Psoas muscle (tissue), 8 donors: Measurements from ENCODE around the gene TAF1C. TPM values are rescaled to one million over a fixed set of nuclear protein-coding genes. Genes with fewer than 3 reads are reported as not detected.

Source experiments
- ATAC-seq, 4 donors: fragments of 200-7000 bp; cut with Tn5 transposase; one replicate each; pipeline ENCODE4 v1.9.1; 2020; ENCODE audit warnings: moderate library complexity in 3 of 4, mild to moderate bottlenecking in 2 of 4
- DNase-seq, 2 donors: peaks; one replicate each; pipeline ENCODE4 v3.0.0-alpha.2; 2020
- H3K27ac ChIP-seq: fragments of 200-600 bp; one replicate; pipeline ENCODE4 v1.8.0; 2022
- H3K27me3 ChIP-seq, 3 donors: fragments of 200-600 bp in 1 of 3; one replicate each; pipeline versions ENCODE4 v1.6.1 to v1.8.0; 2013 to 2022; ENCODE audit warnings: low read length in 2 of 3, mild to moderate bottlenecking in 2 of 3, moderate library complexity in 1 of 3; ENCODE audit not compliant: insufficient read depth in 3 of 3
- H3K36me3 ChIP-seq, 2 donors: fragments of 200-600 bp in 1 of 2; one replicate each; pipeline versions ENCODE4 v1.6.1 to v1.8.0; 2013 to 2022; ENCODE audit warnings: low read depth in 1 of 2, mild to moderate bottlenecking in 1 of 2, moderate library complexity in 1 of 2; ENCODE audit not compliant: insufficient read depth in 1 of 2
- H3K4me1 ChIP-seq: fragments of 200-600 bp; one replicate; pipeline ENCODE4 v1.8.0; 2022
- H3K4me3 ChIP-seq: fragments of 200-600 bp; one replicate; pipeline ENCODE4 v1.8.0; 2022; ENCODE audit warnings: mild to moderate bottlenecking
- H3K9me3 ChIP-seq: fragments of 200-600 bp; one replicate; pipeline ENCODE4 v1.8.0; 2022
- CTCF ChIP-seq: fragments of 200-600 bp; IDR thresholded peaks from one replicate; pipeline ENCODE4 v1.8.0; 2022; ENCODE audit warnings: antibody characterized with exemption
- WGBS, 3 donors: extraction: QIAGEN DNeasy Blood & Tissue Kit; methylation state at CpG; one replicate each; pipeline versions ENCODE4 v1.1.6 to v1.1.7; 2013; 5-methylcytosine and 5-hydroxymethylcytosine counted together
- intact Hi-C, 2 donors: fragments of 100-400 bp; cut with DNase I; formaldehyde crosslinking; loops; one replicate each; pipeline versions ENCODE4 v1.11.0 to v1.14.2; 2022
- polyA plus RNA-seq, 3 donors: library from polyadenylated mRNA; stranded (reverse); fragments of 200-250 nt; gene quantifications; one replicate each; pipeline ENCODE4 v1.2.3, GENCODE V29; 2013
- total RNA-seq, 4 donors: library from RNA; stranded (reverse); fragmentation: NEBNext Ultra II Directional in 2 of 4; extraction: Animal tissue kit (Norgen Biotek cat#: 25700) in 2 of 4; gene quantifications; one replicate each; pipeline versions ENCODE4 v1.2.1 to v1.2.4, GENCODE V29; 2021 to 2023
- donor health status: healthy with polysubstance abuse.
- donor health status: DM: no; HTN: no; CAD: no; lungs with moderate emphysema.
- donor health status: Bipolar disorder and iron deficiency.
- donor health status: healthy.
- donor health status: DM: yes; HTN: yes; CAD: no.
- donor health status: DM: no; HTN: no; CAD: no.
- donor health status: DM: no; HTN: no; CAD: no.
- donor health status: DM: yes; HTN: yes; CAD: no.

The TAF1C gene
- total and polyA plus RNA-seq, 7 donors, result 8.3 to 24.4 (median 18.3) TPM

DNA sequence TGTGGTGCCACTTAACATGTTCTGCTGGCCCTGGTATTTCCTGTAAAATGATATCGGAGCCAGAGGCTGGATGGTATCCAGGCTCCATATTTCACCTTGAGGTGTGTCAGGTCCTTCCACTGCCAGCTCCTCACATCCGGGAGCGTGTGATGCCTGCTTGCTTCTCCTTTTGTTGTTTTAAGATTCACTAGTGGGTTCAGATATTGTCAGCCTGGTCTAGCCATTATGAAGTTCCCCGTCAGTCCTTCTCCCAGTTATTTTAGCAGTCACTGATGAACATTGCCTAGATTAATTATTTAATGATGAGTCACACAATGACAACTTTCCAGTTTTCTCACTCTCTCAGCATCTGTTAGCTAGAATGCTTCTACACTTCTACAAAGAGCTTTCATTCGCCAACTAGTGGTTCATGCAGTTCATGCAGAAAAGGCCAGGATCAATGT lies 30.5 kb downstream of the TAF1C start:
- Histone ChIP-seq H3K27me3 (peaks cover 0 to 33% (median 3%) of the 10 kb centered on the region in 3 donors), H3K27ac (no peak overlapping the region), H3K4me3 (no peak overlapping the region), H3K4me1 (no peaks in the 10 kb centered on the region), H3K36me3 (no peaks in the 10 kb centered on the region), H3K9me3 (peaks cover 4% of the 10 kb centered on the region)
- DNase-seq, result no peak
- 52 to 69% (median 65%) methylated on average over 5 of the region's 5 CpGs for WGBS, 3 donors
- TF ChIP-seq CTCF, result no peak
- no peak for ATAC-seq
- intact Hi-C loops, result no loop called here

GRCh38 chr16:84155771-84156170 lies 31.1 kb downstream of the TAF1C start:
- no peak for ATAC-seq
- WGBS, 3 donors, result 83 to 89% (median 89%) methylated on average over 6 of the region's 6 CpGs
- Histone ChIP-seq H3K27ac (no peak overlapping the region), H3K27me3 (peaks cover 0 to 27% (median 3%) of the 10 kb centered on the region in 3 donors), H3K9me3 (peaks cover 4% of the 10 kb centered on the region), H3K4me1 (no peaks in the 10 kb centered on the region), H3K4me3 (no peak overlapping the region), H3K36me3 (no peaks in the 10 kb centered on the region)
- intact Hi-C loops, result no loop called here
- DNase-seq, result no peak
- no peak for TF ChIP-seq CTCF

- DNase-seq (no peak), ATAC-seq (no peak)
- intact Hi-C loops, result no loop called here
- 93 to 95% (median 93%) methylated on average over 4 of the region's 4 CpGs for WGBS, 3 donors
- H3K27ac ChIP-seq, result no peak overlapping the region
- peaks cover 4% of the 10 kb centered on the region for H3K9me3 ChIP-seq
- H3K4me1 ChIP-seq, result no peaks in the 10 kb centered on the region
- H3K4me3 ChIP-seq, result no peak overlapping the region
- peaks cover 0 to 23% (median 3%) of the 10 kb centered on the region in 3 donors for H3K27me3 ChIP-seq
- no peak for TF ChIP-seq CTCF
- H3K36me3 ChIP-seq, result no peaks in the 10 kb centered on the region
These were observed 31.6 kb downstream of the TAF1C start for GRCh38 chr16:84155226-84155625.

GRCh38 chr16:84153660-84154214 lies 33.1 kb downstream of the TAF1C start:
- Histone ChIP-seq H3K36me3 (no peaks in the 10 kb centered on the region), H3K9me3 (peaks cover 4% of the 10 kb centered on the region), H3K4me1 (no peaks in the 10 kb centered on the region), H3K27me3 (peaks cover 0 to 10% (median 3%) of the 10 kb centered on the region in 3 donors), H3K4me3 (no peak overlapping the region), H3K27ac (no peak overlapping the region)
- intact Hi-C loops, result no loop called here
- TF ChIP-seq CTCF, result no peak
- ATAC-seq, result no peak
- no peak for DNase-seq
- WGBS, 3 donors, result 46 to 63% (median 50%) methylated on average over 8 of the region's 8 CpGs

DNA sequence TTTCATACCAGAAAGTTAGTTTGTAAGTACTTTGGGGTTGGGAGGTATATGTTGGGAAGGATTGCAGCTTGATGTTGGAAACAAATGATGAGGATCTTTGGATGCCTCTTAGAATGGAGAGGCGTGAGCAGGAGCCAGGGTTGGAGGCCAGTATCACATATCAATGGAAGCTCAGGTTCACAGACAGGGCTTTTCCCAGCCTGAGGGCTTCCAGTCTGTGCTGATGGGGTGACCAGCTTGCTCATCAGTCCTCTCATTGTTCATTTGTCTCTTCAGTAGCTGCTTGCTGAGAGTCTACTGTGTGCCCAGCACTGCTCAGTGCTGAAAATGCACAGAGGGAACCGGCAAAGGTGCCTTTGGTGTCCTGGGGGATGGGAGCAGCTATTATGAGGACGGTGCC lies 35.9 kb downstream of the TAF1C start:
- no peaks in the 10 kb centered on the region for H3K4me1 ChIP-seq
- intact Hi-C loops, result no loop called here
- H3K36me3 ChIP-seq, result no peaks in the 10 kb centered on the region
- ATAC-seq, result no peak
- peaks cover under 1% of the 10 kb centered on the region for H3K9me3 ChIP-seq
- no peaks in the 10 kb centered on the region for H3K27me3 ChIP-seq
- no peak overlapping the region for H3K4me3 ChIP-seq
- no peak overlapping the region for H3K27ac ChIP-seq
- no peak for TF ChIP-seq CTCF
- WGBS, 3 donors, result 67 to 77% (median 74%) methylated on average over 3 of the region's 3 CpGs
- no peak for DNase-seq
